Measurements from ENCODE around the gene OR6S1. TPM values are rescaled to one million over a fixed set of nuclear protein-coding genes. Genes with fewer than 3 reads are reported as not detected.
"Not testable (repeated sequence)": the region's sequence is repeated elsewhere in the genome, so short reads cannot be mapped to it uniquely, and the experiment has no call there.

OR6S1 gene
- polyA plus RNA-seq, 4 donors, result not detected

DNA sequence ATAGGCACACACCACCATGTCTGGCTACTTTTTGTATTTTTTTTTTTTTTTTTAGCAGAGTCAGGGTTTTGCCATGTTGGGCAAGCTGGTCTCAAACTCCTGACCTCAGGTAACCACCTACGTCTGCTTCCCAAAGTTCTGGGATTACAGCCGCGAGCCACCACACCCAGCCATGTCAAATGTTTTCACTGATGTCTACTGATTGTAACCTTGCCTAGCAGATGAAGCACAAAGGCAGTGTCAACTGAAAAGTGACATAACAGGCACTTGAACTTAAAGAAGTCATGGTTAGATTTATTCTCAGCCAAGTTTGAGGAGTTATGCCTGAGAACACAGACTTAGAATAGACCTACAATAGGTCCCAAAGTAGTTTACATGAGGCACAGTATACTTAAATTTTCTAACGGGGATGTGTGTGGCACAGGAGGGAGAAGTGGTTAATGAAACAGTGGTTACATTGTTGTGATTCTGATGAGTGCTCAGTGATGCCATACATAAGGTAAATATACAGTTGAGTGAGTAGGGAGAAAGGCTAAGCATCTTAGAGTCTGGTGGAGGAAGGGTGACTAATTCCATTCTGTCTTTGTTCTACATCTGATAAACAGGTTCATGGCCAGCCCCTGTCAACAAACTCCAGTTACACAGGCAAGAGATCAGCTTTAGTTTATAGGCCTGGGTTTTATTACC is 30.2 kb upstream of the OR6S1 start:
- DNase-seq (ENCODE audit: low read depth in 4 of 4, low spot score in 3 of 4), result no peak

DNA sequence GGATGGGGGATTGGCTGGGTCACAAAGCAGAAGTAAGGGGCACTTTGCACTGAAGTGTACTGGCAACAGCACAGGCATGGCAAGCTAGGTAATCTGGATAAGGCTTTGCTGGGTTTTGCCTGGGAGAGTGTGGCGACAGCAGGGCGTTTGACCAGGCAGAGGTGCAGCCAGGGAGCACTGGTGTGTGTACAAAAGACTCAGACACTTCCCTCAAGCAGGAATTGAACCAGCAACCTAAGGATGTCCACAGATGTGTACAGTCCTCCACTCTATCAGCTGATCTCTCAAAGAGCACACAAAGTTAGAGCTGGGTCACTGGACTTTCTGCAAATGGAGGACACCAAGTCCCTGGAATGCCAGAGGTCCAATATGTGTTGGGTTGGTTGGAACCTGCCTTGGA is 27.5 kb upstream of the OR6S1 start:
- no peak for DNase-seq (ENCODE audit: low read depth in 4 of 4, low spot score in 3 of 4)

DNA sequence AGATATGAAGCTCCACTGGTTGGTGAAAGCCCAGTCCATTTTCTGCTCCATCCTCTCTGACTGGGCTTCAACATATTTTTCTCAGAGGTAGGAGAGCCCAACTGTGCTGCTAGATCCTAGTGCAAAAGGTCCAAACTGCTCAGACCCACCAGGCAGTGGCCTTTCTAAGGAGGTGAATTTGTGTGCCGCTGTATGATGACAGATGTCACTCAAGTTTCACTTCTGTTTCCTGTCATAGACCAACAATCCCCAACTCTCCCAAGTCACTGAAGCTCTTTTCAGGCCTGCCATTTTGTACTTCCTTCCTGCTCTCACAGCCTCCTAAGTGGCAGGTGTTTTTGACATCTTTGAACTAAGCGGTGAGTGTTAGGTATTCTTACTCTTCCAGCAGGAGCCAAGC is 26.5 kb upstream of the OR6S1 start:
- DNase-seq (ENCODE audit: low read depth in 4 of 4, low spot score in 3 of 4), result no peak

DNA sequence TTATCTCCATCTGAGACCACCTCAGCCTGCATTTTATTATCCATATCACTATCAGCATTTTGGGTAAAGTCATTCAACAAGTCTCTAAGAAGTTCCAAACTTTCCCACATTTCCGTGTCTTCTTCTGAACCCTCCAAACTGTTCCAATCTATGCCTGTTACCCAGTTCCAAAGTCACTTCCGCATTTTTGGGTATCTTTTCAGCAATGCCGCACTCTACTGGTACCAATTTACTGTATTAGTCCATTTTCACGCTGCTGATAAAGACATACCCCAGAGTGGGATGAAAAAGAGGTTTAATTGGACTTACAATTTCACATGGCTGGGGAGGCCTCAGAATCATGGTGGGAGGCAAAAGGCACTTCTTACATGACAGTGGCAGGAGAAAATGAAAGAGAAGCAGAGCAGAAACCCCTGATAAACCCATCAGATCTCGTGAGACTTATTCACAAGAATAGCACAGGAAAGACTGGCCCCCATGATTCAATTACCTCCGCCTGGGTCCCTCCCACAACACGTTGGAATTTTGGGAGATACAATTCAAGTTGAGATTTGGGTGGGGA is 25.0 kb upstream of the OR6S1 start:
- DNase-seq (ENCODE audit: low read depth in 4 of 4, low spot score in 3 of 4), result not testable (repeated sequence)

DNA sequence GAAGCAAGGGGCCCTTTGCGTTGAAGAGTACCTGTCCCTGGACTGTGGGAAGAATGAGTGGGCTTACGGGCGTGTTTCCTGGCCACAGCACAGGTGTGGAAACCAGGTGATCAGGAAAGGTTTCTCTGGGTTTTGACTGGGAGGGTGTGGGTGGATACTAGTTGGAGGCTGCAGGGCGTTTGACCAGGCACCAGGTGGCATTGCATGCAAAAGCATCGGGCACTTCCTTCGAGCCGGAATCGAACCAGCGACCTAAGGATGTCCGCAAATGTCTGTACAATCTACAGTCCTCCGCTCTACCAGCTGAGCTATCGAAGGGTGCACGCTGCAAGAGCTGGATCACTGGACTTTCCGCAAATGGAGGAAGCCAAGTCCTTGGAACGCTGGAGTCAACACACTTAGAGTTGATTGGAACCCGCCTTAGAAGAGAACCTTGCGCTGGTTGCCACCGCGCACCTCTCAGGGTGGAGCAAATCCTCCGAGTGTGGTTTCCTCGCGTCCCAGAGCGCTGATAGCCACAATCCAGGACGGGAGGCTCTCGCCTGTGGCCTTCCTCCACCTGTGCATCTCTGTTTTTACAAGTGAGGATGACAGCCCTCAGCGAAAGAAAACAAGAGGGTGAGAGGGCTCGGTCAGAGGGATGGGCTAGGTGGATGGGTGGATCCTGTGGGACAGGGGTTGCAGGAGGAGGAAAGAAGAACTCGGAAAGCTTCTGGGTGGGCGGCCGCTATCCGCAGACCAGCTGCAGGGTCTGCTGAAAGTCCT is 21.7 kb upstream of the OR6S1 start:
- DNase-seq (ENCODE audit: low read depth in 4 of 4, low spot score in 3 of 4), result no peak

DNA sequence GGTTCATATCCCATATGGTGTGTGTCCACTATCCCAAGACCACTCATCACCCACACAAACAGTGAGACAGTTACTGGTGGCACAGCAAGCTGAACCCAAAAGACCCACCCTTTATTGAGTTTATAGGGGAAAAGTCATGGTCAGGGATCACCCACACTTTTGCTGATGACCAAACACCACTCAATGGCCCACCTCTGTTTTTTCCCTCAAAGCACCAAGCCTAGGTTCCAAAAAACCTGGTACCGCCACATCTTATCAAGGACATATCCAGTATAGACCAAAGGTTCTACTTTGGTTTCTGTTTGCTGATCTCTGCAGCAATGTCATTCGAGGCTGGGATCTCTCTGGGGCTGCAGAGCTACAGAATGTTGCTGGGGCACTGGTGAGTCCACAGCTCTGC is 19.7 kb upstream of the OR6S1 start:
- no peak for DNase-seq (ENCODE audit: low read depth in 4 of 4, low spot score in 3 of 4)

DNA sequence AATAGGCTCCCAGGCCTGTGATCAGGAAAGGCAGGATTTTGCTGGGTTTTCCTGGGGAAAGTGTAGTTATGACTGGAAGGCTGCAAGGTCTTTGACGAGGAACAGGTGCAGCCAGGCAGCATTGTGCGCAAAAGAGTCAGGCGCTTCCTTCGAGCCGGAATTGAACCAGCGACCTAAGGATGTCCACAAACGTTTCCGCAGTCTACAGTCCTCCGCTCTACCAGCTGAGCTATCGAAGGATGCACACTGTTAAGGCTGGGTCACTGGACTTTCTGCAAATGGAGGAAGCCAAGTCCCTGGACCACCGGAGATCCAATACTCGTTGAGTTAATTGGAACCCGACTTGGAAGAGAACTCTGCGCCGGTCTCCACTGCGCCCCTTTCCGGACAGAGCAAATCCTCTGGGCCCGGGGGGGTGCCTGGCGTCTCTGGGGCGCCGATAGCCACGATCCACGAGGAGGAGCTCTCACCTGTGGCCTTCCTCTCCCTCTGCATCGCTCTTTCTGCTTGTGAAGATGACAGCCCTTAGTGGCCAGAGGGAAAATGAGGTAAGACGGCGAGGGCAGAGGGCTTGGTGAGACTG is 18.4 kb upstream of the OR6S1 start:
- no peak for DNase-seq (ENCODE audit: low read depth in 4 of 4, low spot score in 3 of 4)

DNA sequence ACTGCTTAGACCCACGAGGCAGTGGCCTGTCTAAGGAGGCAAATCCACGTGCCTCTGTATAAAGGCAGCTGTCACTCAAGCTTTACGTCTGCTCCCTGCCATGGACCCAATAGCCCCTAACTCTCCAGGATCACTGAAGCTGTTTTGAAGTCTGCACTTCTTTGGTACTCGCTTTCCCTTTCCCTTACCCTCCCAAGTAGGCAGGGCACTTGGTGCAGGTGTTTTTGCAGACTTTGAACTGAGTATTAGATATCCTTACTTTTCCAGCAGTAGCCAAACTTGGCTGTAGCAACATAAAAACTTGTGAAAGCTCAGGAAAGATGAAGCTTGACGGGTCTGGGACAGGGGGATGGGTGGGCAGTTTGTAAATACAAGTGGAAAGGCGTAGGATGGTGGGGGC is 17.8 kb upstream of the OR6S1 start:
- DNase-seq (ENCODE audit: low read depth in 4 of 4, low spot score in 3 of 4), result no peak

DNA sequence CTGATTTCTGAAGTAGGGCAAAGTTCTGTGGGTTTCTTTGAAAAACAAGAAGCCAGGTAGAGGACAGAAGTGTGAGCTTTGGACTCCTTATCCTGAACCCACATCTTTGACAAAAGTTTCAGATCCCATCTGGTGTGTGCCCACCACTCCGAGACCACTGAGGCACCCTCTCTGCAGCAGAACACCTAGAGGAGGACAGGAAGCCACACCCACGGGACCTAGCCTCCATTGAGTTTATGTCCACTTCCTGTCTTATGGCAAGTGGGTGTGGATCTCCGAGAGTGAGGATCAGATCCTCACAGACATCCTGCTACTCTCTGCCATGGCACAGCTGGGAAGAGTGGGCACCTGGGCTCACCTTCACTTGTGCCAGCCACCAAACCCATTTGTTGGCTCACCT is 16.8 kb upstream of the OR6S1 start:
- DNase-seq (ENCODE audit: low read depth in 4 of 4, low spot score in 3 of 4), result no peak

DNA sequence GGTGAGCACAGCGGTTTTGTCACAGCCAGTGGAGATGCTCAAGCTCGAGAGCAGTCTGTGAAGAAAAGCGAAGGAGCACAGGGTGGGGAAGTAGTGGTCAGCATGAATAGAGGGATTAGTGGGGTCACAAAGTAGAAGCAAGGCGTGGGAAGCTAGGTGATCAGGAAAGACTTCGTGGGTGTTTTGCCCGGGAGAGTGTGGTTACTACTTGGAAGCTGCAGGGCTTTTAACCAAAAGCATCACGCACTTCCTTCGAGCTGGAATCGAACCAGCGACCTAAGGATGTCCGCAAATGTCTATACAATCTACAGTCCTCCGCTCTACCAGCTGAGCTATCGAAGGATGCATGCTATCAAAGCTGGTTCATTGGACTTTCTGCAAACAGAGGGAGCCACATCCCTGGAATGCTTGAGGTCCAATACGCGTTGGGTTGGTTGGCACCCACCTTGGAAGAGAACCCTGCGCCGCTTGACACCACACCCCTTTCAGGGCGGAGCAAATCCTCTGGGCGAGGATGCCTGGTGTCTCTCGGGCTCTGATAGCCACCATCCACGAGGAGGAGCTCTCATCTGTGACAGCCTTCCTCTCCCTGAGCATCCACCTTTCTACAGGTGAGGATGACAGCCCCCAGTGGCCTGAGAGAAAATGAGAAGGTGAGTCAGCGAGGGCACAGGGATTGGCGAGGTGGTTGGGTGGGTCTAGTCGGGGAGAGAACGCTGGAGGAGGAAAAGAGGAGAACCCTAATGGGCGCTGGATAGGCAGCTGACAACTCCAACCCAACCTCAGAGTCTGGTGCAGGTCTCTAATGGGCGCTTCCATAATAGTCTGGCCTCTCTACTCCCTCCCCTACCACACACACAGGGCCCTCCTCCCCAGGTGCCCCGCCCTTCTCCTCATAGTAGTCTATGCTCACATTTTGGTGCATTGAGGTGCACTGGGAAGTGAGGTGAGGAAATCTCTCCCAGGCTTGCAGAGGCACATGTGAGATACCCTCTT is 16.0 kb upstream of the OR6S1 start:
- DNase-seq (ENCODE audit: low read depth in 4 of 4, low spot score in 3 of 4), result no peak

DNA sequence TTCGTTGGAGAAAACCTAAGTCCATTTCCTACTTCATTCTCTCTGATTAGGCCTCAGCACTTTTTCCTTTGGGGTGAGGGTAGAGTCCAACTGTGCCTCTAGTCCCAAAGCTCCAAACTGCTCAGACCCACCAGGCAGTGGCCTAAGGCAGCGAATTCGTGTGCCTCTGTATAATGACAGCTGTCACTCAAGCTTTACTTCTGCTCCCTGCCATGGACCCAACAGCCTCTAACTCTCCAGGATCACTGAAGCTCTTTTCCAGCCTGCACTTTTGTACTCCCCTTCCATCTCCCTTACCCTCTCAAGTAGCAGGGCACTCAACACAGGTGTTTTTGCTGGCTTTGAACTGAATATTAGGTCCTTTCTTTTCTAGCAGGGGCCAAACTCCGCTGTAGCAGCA is 14.8 kb upstream of the OR6S1 start:
- no peak for DNase-seq (ENCODE audit: low read depth in 4 of 4, low spot score in 3 of 4)

DNA sequence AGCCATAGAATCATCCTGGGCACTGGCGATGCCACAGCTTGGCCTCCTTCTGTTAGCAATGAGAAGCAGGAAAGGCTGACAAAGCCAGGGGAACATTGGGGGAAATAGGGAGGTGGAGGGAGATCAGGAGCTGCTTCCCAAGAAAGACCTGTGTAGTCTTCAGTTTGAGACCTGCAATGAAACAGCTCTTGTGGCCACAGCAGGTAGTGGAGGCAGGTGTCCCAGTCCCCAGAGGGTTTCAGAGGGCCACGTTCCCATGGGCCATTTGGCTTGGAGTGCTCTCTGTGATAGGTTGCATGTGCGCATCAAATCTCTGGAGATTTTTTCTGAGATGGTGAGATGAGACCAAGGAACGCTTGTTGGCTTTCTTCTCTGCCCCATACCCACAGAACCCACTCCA is 14.4 kb upstream of the OR6S1 start:
- DNase-seq (ENCODE audit: low read depth in 4 of 4, low spot score in 3 of 4), result no peak

DNA sequence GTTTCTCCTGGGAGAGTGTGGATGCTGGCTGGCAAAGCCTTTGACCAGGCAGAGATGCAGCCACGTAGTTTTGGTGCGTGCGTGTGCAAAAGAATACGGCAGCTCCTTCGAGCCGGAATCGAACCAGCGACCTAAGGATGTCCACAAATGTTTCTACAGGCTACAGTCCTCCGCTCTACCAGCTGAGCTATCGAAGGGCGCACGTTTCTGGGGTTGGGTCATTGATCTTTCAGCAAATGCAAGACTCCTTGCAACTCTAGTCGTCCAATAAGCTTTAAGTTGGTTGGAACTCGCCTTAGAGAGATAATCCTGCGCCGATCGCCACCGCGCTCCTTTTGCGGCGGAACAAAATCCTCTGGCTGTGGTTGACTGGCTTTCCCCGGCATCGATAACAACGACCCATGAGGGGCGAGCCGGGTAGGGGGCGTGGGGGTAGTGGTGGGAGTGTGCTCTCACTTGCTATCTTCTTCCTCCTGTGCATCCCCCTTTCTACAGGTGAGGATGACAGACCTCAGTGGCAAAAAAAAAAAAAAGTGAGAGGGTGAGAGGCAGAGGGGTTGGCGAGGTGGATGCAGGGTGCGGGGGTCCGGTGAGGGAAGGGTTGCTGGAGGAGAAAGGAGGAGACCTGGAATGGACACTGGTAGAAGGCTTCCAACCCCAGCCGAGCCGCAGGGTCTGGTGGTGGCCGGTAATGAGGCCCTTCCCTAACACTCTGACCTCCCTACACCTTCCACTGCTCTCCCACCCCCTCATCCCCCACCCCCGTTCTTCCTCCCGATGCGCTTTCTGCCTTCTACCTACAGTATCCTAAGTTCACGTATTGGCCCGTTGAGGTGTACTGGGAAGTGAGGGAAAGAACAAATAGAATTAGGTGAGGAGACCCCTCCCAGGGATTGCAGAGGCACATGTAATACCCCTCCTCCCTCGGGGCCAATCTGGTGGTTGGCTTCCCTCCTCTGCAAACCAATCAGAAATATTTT is 11.8 kb upstream of the OR6S1 start:
- no peak for DNase-seq (ENCODE audit: low read depth in 4 of 4, low spot score in 3 of 4)

DNA sequence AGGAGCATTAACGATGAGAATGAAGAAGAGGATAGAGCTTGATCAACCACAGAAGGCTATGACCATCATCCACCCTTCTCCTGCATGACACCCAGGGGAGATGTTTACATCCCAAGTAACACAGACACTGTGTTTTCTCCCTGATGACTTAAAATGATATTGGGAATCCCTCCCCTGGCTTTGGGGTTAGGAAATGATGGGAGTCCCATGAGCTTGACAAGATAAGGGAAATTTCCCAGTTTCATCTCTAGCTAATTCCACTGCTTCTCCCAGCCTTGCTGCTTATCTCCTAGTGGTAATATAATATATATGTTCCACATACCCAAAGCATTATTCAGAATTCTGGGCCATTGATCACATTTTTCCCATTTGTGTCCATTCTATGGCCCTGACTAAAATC is 4.0 kb upstream of the OR6S1 start:
- DNase-seq (ENCODE audit: low read depth in 4 of 4, low spot score in 3 of 4), result no peak

DNA sequence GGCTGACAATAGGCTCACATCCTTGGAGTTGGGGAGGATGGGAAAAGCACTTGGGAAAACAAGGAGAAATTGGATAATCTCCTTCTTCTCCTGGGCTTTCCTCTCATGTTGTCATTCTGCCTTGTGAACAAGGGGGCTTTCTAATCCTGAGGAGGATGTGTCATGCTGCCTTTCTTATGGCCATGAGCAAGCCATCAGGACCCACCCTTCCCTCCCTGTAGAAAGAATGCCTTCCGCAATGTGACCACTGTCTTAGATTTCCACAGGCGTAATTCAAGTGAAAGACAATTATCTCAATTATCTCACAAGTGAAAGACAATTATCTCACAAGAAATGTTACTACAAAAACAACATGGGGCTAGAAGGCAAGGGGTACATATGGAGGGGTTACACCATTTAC is 3.0 kb upstream of the OR6S1 start:
- no peak for DNase-seq (ENCODE audit: low read depth in 4 of 4, low spot score in 3 of 4)

DNA sequence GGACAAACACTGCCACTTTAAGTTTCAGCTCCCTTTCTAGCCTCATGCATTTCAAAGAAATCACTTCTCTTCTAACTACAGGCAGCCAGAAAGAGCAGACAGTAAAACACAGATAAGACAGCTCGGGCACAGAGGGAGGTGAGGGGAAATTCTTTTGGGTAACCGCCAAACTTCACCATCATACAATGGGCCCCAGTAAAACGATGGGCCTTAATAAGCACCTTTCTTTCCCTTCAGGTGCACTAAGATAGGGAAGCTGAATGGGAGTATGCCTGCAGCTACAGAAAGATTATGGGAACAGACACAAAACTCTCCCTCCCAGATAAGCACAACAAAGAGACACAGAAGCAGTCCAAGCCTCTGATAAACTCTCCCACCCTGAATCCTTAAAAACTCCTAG is 1.3 kb upstream of the OR6S1 start:
- DNase-seq (ENCODE audit: low read depth in 4 of 4, low spot score in 3 of 4), result not testable (repeated sequence)

DNA sequence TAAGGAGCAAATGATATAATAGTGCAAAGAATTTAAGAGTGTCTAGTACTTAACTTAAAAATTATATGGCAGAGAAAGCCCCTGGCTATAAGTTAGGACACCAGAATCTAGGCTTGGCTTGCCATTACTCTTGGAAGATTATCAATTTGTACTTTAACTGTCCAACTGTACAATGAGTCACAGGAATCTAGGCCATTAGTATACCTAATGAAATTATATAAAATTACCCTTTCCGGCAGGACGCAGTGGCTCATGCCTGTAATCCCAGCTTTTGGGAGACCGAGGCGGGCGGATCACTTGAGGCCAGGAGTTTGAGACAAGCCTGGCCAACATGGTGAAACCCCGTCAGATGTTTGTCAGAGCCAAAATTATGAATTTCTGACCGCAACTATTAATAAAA is 691 bp upstream of the OR6S1 start:
- DNase-seq (ENCODE audit: low read depth in 4 of 4, low spot score in 3 of 4), result no peak

DNA sequence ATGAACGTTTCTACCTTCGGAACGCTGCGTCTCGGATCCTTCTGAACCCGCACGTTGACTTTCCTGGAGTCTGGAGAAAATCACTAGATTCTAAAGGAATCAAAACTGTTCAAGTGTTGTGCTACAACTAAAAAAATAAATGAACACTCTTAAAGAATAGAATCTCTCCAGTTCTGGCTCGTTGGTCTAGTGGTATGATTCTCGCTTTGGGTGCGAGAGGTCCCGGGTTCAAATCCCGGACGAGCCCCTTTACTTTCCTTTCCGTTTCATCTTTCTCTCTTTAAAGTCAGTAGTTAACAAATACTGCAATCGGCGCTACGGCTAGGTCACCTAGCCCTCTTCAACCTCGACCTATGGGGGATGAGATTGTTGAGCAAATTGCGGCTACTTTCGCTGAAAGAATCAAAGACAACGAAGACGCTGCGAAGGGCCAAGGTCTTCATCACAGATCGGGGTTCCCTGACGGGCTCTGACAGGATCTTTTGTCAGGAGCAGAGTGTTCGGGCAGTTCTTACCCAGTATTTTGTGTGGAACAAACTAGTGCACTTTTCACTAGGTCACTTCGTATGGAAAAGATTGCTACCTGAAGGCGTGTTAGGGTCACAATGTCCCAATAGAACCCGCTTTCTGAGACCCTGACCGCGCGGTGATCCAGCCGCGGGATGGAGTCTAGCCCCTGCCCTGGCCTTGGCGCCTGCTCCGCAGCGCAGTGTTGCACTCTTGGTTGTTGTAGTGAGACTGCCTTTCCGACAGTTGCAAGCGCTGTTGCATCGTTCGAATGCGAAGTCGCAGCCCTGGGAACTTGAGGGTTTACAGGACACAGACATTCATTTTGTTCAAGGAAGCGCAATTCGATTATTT is 8.4 kb downstream of the OR6S1 start:
- no peak for DNase-seq (ENCODE audit: low read depth in 4 of 4, low spot score in 3 of 4)

DNA sequence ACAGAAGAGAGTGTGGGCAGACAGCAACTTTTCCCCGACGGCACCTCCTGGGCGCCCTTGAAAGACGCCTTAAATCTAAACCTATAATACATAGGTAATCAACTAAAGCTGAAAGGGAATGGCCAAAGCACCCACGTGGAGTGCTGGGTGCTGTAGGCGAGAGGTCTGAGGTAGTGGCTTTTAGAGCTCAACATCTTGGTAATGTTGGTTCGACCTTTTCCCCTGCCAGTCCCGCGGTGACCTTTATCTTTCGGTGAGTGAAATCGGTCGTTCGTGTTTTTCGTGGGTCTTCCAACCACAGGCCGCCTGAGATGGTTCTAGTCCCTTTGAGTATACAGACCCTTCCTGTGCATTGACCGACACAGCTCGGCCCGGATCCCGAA is 9.1 kb downstream of the OR6S1 start:
- DNase-seq (ENCODE audit: low read depth in 4 of 4, low spot score in 3 of 4), result no peak

Data from left renal pelvis (tissue), 4 donors.